Adrenal gland (tissue), 12 donors: ENCODE measurements around the gene SLC5A7. TPM values are rescaled to one million over a fixed set of nuclear protein-coding genes. Genes with fewer than 3 reads are reported as not detected.
A peak's percentile ranks its signal among the peaks of the same experiment; 100 is the strongest.

Experiments
- DNase-seq, 7 donors: peaks; one replicate each; pipeline ENCODE4 v3.0.0-alpha.2; 2019 to 2020
- H3K27ac ChIP-seq, 5 donors: fragments of 200-600 bp; sonication (generic) in 4 of 5; 1 replicate in 3 of 5; 2 replicates in 2 of 5; pipeline versions ENCODE4 v1.5.1 to v1.8.0; 2016 to 2020; ENCODE audit warnings: mild to moderate bottlenecking in 1 of 5
- H3K27me3 ChIP-seq: fragments of 200-600 bp; 2 replicates; pipeline ENCODE4 v1.8.0; 2021
- H3K36me3 ChIP-seq, 2 donors: fragments of 200-600 bp; replicated peaks in 1 of 2; 1 replicate in 1 of 2; 2 replicates in 1 of 2; pipeline versions ENCODE4 v1.5.1 to v1.8.0; 2018 to 2022
- H3K4me1 ChIP-seq, 2 donors: fragments of 200-600 bp; replicated peaks in 1 of 2; 1 replicate in 1 of 2; 2 replicates in 1 of 2; pipeline versions ENCODE4 v1.5.1 to v1.8.0; 2018 to 2021
- H3K4me3 ChIP-seq, 4 donors: fragments of 200-600 bp; sonication (generic) in 3 of 4; one replicate each; pipeline ENCODE4 v1.5.1; 2016 to 2018
- H3K9me3 ChIP-seq, 3 donors: fragments of 200-600 bp; sonication (generic) in 1 of 3; replicated peaks in 1 of 3; 1 replicate in 2 of 3; 2 replicates in 1 of 3; pipeline versions ENCODE4 v1.5.1 to v1.8.0; 2016 to 2021
- CTCF ChIP-seq, 6 experiments: fragments of 450-650 bp in 4 of 6; fragments of 200-600 bp in 2 of 6; sonication (generic) in 1 of 6; IDR thresholded peaks; 1 replicate in 5 of 6; 2 replicates in 1 of 6; pipeline versions ENCODE4 v1.5.1 to v1.8.0; 2016 to 2021; ENCODE audit warnings: antibody characterized with exemption in 6 of 6, mild to moderate bottlenecking in 2 of 6, moderate library complexity in 1 of 6
- POLR2A ChIP-seq, 2 donors: fragments of 450-650 bp; IDR thresholded peaks; one replicate each; pipeline ENCODE4 v1.6.1; 2017; ENCODE audit warnings: antibody characterized with exemption in 2 of 2, mild to moderate bottlenecking in 2 of 2, moderate library complexity in 1 of 2
- WGBS, 4 donors: extraction: QIAGEN DNeasy Blood & Tissue Kit in 2 of 4; methylation state at CpG; one replicate each; pipeline versions ENCODE4 v1.1.5 to v1.1.7; 2013 to 2017; 5-methylcytosine and 5-hydroxymethylcytosine counted together
- intact Hi-C, 2 donors: fragments of 100-400 bp; cut with DNase I; formaldehyde crosslinking; loops; one replicate each; pipeline versions ENCODE4 v1.14.1 to v1.15.0; 2022 to 2023
- polyA plus RNA-seq, 3 donors: library from polyadenylated mRNA; stranded (reverse); fragments of 200-250 nt in 2 of 3; fragments of 350-450 nt in 1 of 3; fragmentation: Illumina TruSeq in 1 of 3; extraction: RNeasy Lipid Tissue Mini Kit (QIAGEN cat#74804) in 1 of 3; gene quantifications; one replicate each; pipeline ENCODE4 v1.2.3, GENCODE V29; 2013 to 2014
- total RNA-seq, 9 donors: library from RNA; depleted of rRNA in 4 of 9; stranded (reverse); fragments of >200 nt in 4 of 9; fragments of 120-200 nt in 1 of 9; fragmentation: NEBNext Ultra II Directional in 1 of 9; extraction: Animal tissue kit (Norgen Biotek cat#: 25700) in 1 of 9; gene quantifications; one replicate each; pipeline versions ENCODE4 v1.1.0 to v1.2.4, GENCODE V29; 2013 to 2023
- donor health status: healthy with polysubstance abuse.
- donor health status: Bipolar disorder and iron deficiency.
- donor health status: DM: yes; HTN: yes; CAD: no.
- donor health status: DM: no; HTN: no; CAD: no.
- donor health status: DM: no; HTN: no; CAD: no.
- donor health status: DM: yes; HTN: yes; CAD: no.

The SLC5A7 gene
- total and polyA plus RNA-seq, 12 donors: 0.06 to 1.9 (median 0.52) TPM; not detected in 2

GRCh38 chr2:108034843-108035242 is 48.5 kb downstream of the SLC5A7 start:
- H3K36me3 ChIP-seq: no peaks in the 10 kb centered on the region
- peak in 1 of 6 experiments; percentile 10 for TF ChIP-seq CTCF (IDR thresholded peaks at IDR 0.05)
- TF ChIP-seq POLR2A (IDR thresholded peaks at IDR 0.05): no peak
- no peaks in the 10 kb centered on the region for H3K27me3 ChIP-seq
- H3K4me1 ChIP-seq: no peaks in the 10 kb centered on the region
- no peak overlapping the region for H3K4me3 ChIP-seq
- no peaks in the 10 kb centered on the region for H3K9me3 ChIP-seq
- H3K27ac ChIP-seq: no peak overlapping the region
- no peak for DNase-seq
- intact Hi-C loops: no loop called here

GRCh38 chr2:108048752-108049151 is 62.4 kb downstream of the SLC5A7 start:
- Histone ChIP-seq H3K4me1 (no peaks in the 10 kb centered on the region), H3K36me3 (no peaks in the 10 kb centered on the region), H3K9me3 (no peaks in the 10 kb centered on the region), H3K27ac (no peak overlapping the region), H3K4me3 (no peak overlapping the region), H3K27me3 (no peaks in the 10 kb centered on the region)
- WGBS, 4 donors: 63 to 72% (median 68%) methylated on average over 5 of the region's 5 CpGs
- TF ChIP-seq CTCF (IDR thresholded peaks at IDR 0.05) (no peak), POLR2A (IDR thresholded peaks at IDR 0.05) (no peak)
- intact Hi-C loops: no loop called here
- no peak for DNase-seq

- no peak for TF ChIP-seq POLR2A (IDR thresholded peaks at IDR 0.05)
- no peak for TF ChIP-seq CTCF (IDR thresholded peaks at IDR 0.05)
- no peaks in the 10 kb centered on the region for H3K27me3 ChIP-seq
- H3K9me3 ChIP-seq: no peaks in the 10 kb centered on the region
These were observed 72.3 kb downstream of the SLC5A7 start for GRCh38 chr2:108058576-108059137.

GRCh38 chr2:108061439-108062042 is 75.2 kb downstream of the SLC5A7 start:
- Histone ChIP-seq H3K36me3 (no peaks in the 10 kb centered on the region), H3K27ac (no peak overlapping the region), H3K9me3 (no peaks in the 10 kb centered on the region), H3K4me1 (no peaks in the 10 kb centered on the region), H3K27me3 (no peaks in the 10 kb centered on the region), H3K4me3 (no peak overlapping the region)
- DNase-seq: no peak
- WGBS, 4 donors: 67 to 77% (median 71%) methylated on average over 4 of the region's 4 CpGs
- intact Hi-C loops: no loop called here
- no peak for TF ChIP-seq POLR2A (IDR thresholded peaks at IDR 0.05)
- no peak for TF ChIP-seq CTCF (IDR thresholded peaks at IDR 0.05)

More at GRCh38 chr2:108058576-108059137, 72.3 kb downstream of the SLC5A7 start:
- Histone ChIP-seq H3K27ac (no peak overlapping the region), H3K36me3 (no peaks in the 10 kb centered on the region), H3K4me1 (no peaks in the 10 kb centered on the region), H3K4me3 (no peak overlapping the region)
- WGBS, 4 donors: 53 to 62% (median 56%) methylated on average over 3 of the region's 3 CpGs
- intact Hi-C loops: no loop called here
- DNase-seq: no peak

Other genes with a start within 250 kb of the SLC5A7 start
- under 1 TPM in 1 of 9 donors, not detected in 8; 0.19 TPM for gene RGPD4, start 159.6 kb upstream of the SLC5A7 start, total RNA-seq
- not detected for gene RGPD4, start 159.6 kb upstream of the SLC5A7 start, polyA plus RNA-seq